Measurements from ENCODE around the gene VPS11. TPM values are rescaled to one million over a fixed set of nuclear protein-coding genes. Genes with fewer than 3 reads are reported as not detected.

VPS11 gene
- total RNA-seq, 1 donor, result 29.4 TPM

DNA sequence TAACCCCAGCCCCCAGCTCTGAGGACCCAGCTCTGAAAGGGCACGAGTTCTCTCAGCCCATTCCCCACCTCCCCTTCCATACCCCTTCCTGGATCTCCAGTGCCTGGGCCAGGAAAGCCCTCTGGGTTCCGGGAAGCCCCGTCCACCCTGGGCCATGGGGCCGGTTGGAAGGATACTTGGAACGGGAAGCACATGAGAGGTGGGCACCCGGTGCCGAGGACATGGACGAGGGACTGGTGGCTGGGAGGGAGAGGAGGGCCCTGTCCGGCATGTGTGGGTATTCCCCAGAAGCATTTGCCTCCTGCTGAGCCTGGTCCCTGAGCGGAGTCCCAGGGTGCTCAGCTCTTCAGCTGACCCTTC, 48.6 kb downstream of the VPS11 start:
- H3K4me3 ChIP-seq (ENCODE audit: low read depth, low read length), result no peak overlapping the region
- TF ChIP-seq CTCF (IDR thresholded peaks at IDR 0.05; ENCODE audit: insufficient read depth, low read length), result no peak
- DNase-seq (ENCODE audit: low read depth), result no peak

GRCh38 chr11:119116601-119117000, 49.0 kb downstream of the VPS11 start:
- H3K4me3 ChIP-seq (ENCODE audit: low read depth, low read length), result no peak overlapping the region
- no peak for DNase-seq (ENCODE audit: low read depth)
- no peak for TF ChIP-seq CTCF (IDR thresholded peaks at IDR 0.05; ENCODE audit: insufficient read depth, low read length)

- no peak for TF ChIP-seq CTCF (IDR thresholded peaks at IDR 0.05; ENCODE audit: insufficient read depth, low read length)
- no peak overlapping the region for H3K4me3 ChIP-seq (ENCODE audit: low read depth, low read length)
- DNase-seq (ENCODE audit: low read depth), result no peak
These were observed 49.5 kb downstream of the VPS11 start for GRCh38 chr11:119117004-119117706.

GRCh38 chr11:119118227-119118626, 50.6 kb downstream of the VPS11 start:
- no peak for DNase-seq (ENCODE audit: low read depth)
- no peak for TF ChIP-seq CTCF (IDR thresholded peaks at IDR 0.05; ENCODE audit: insufficient read depth, low read length)
- H3K4me3 ChIP-seq (ENCODE audit: low read depth, low read length), result no peak overlapping the region

- TF ChIP-seq CTCF (IDR thresholded peaks at IDR 0.05; ENCODE audit: insufficient read depth, low read length), result no peak
- no peak for DNase-seq (ENCODE audit: low read depth)
- H3K4me3 ChIP-seq (ENCODE audit: low read depth, low read length), result no peak overlapping the region
These were observed 51.3 kb downstream of the VPS11 start for GRCh38 chr11:119118946-119119345.

DNA sequence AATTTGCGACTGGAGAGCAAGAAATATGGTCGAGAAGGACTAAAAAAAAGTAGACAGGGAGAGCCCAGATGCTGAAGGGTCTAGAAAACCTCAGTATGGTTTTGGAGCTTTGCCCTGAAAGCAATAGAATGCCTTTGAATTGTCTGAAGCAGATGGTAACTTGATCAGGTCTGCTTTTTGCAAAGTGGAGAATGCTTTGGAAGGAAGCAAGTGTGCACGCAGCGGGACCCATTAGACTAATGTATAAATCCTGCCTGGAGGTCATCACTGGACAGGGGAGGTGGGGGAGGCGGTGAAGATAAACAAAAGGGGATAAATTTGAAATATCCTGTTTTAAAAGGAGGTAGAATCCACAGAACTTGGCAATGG, 53.0 kb downstream of the VPS11 start:
- DNase-seq (ENCODE audit: low read depth), result peak; percentile 64
- TF ChIP-seq CTCF (IDR thresholded peaks at IDR 0.05; ENCODE audit: insufficient read depth, low read length), result no peak

More for the DNA sequence above, 53.0 kb downstream of the VPS11 start:
- H3K4me3 ChIP-seq (ENCODE audit: low read depth, low read length), result peak overlapping the region; percentile 74
